HepG2 (cell line): ENCODE data around the gene TRA2B. TPM values are rescaled to one million over a fixed set of nuclear protein-coding genes. Genes with fewer than 3 reads are reported as not detected.

Source experiments
- ELF3 ChIP-seq: IDR thresholded peaks from 2 replicates; pipeline ENCODE4 v1.6.1; 2016; ENCODE audit warnings: missing genetic modification reagents, missing compliant biosample characterization
- PHF20 ChIP-seq: sonication (generic); formaldehyde crosslinking; IDR thresholded peaks from 2 replicates; pipeline ENCODE4 v1.5.0; 2020; ENCODE audit warnings: mild to moderate bottlenecking, missing genetic modification reagents
- PREB ChIP-seq: sonication (generic); formaldehyde crosslinking; IDR thresholded peaks from 2 replicates; pipeline ENCODE4 v1.4.0; 2020; ENCODE audit warnings: missing genetic modification reagents
- ZNF318 ChIP-seq: sonication (generic); formaldehyde crosslinking; IDR thresholded peaks from 2 replicates; pipeline ENCODE4 v1.4.0; 2020; ENCODE audit warnings: mild to moderate bottlenecking, missing genetic modification reagents
- polyA plus RNA-seq, 8 experiments: library from polyadenylated mRNA; depleted of rRNA in 3 of 8; stranded (reverse) in 7 of 8; unstranded in 1 of 8; fragments of >200 nt; fragmentation: Illumina TruSeq in 4 of 8; extraction: Trizol in 4 of 8; gene quantifications; 2 replicates each; pipeline versions ENCODE4 v1.2.1 to v1.2.3, GENCODE V29; 2011 to 2016; ENCODE audit warnings: low read depth in 4 of 8, missing spikeins in 1 of 8, mixed read lengths in 1 of 8; ENCODE audit not compliant: insufficient read depth in 1 of 8
- total RNA-seq, 5 experiments: library from RNA; depleted of rRNA; stranded (reverse); fragments of >200 nt; fragmentation: Illumina TruSeq; extraction: Trizol; gene quantifications; 2 replicates each; pipeline ENCODE4 v1.2.3, GENCODE V29; 2016; ENCODE audit warnings: low read depth in 1 of 5
- TF ChIP-seq, protein P1 (sequence below): IDR thresholded peaks from 2 replicates; pipeline ENCODE4 v1.6.1; 2016; ENCODE audit warnings: low read depth, missing genetic modification reagents, missing compliant biosample characterization
- TF ChIP-seq, protein P2 (sequence below): sonication (generic); formaldehyde crosslinking; IDR thresholded peaks from 2 replicates; pipeline ENCODE4 v1.4.0; 2020; ENCODE audit warnings: missing genetic modification reagents

TRA2B gene
- total and polyA plus RNA-seq, 2 of the 13 experiments (the other 11 are each of a cell fraction or from before 2014, with no cell fraction given) = 105 to 241 TPM

DNA sequence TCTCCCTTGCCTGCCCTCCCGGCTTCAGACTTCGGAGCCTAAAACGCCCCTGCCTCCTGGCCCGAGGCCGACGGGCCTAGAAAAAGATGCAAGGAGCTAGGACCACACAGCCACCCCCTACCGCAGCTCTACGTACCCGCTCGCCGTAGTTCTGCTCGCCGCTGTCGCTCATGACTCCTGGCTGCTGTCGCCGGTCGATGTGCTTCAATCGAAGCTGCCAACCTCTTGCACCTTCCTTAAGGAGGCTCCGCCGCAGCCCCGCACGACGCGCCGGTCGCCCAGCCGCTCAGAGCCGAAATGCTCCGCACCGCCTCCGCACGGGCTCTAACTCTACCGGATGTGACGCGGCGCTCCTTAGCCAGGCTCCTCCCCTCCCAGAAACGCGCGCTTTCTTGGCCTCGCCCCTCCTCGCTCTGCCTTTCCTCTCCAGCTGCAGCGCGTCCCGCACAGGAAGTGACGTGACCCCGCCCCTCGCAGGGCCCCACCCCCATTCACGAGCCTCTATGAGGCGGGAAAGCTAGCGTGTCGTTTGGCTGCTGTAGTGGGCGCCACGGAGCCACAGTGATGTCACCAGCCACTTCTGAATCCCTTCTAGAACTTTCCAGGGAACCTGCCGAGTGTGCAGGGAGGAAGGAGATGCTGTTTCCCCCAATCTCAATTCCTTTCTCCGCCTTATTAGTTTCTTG is at the start of gene TRA2B (continued):
- TF ChIP-seq, protein P1, sequence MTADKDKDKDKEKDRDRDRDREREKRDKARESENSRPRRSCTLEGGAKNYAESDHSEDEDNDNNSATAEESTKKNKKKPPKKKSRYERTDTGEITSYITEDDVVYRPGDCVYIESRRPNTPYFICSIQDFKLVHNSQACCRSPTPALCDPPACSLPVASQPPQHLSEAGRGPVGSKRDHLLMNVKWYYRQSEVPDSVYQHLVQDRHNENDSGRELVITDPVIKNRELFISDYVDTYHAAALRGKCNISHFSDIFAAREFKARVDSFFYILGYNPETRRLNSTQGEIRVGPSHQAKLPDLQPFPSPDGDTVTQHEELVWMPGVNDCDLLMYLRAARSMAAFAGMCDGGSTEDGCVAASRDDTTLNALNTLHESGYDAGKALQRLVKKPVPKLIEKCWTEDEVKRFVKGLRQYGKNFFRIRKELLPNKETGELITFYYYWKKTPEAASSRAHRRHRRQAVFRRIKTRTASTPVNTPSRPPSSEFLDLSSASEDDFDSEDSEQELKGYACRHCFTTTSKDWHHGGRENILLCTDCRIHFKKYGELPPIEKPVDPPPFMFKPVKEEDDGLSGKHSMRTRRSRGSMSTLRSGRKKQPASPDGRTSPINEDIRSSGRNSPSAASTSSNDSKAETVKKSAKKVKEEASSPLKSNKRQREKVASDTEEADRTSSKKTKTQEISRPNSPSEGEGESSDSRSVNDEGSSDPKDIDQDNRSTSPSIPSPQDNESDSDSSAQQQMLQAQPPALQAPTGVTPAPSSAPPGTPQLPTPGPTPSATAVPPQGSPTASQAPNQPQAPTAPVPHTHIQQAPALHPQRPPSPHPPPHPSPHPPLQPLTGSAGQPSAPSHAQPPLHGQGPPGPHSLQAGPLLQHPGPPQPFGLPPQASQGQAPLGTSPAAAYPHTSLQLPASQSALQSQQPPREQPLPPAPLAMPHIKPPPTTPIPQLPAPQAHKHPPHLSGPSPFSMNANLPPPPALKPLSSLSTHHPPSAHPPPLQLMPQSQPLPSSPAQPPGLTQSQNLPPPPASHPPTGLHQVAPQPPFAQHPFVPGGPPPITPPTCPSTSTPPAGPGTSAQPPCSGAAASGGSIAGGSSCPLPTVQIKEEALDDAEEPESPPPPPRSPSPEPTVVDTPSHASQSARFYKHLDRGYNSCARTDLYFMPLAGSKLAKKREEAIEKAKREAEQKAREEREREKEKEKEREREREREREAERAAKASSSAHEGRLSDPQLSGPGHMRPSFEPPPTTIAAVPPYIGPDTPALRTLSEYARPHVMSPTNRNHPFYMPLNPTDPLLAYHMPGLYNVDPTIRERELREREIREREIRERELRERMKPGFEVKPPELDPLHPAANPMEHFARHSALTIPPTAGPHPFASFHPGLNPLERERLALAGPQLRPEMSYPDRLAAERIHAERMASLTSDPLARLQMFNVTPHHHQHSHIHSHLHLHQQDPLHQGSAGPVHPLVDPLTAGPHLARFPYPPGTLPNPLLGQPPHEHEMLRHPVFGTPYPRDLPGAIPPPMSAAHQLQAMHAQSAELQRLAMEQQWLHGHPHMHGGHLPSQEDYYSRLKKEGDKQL (CRISPR knock-in tag) = no peak
- TF ChIP-seq PREB (peak; percentile 73; the same call in 1 of the 2 replicates), ZNF318 (no peak; the same call in 1 of the 2 replicates), ELF3 (CRISPR knock-in tag) (peak; percentile 73), PHF20 (peak; percentile 53; the same call in 1 of the 2 replicates)
- TF ChIP-seq, protein P2, sequence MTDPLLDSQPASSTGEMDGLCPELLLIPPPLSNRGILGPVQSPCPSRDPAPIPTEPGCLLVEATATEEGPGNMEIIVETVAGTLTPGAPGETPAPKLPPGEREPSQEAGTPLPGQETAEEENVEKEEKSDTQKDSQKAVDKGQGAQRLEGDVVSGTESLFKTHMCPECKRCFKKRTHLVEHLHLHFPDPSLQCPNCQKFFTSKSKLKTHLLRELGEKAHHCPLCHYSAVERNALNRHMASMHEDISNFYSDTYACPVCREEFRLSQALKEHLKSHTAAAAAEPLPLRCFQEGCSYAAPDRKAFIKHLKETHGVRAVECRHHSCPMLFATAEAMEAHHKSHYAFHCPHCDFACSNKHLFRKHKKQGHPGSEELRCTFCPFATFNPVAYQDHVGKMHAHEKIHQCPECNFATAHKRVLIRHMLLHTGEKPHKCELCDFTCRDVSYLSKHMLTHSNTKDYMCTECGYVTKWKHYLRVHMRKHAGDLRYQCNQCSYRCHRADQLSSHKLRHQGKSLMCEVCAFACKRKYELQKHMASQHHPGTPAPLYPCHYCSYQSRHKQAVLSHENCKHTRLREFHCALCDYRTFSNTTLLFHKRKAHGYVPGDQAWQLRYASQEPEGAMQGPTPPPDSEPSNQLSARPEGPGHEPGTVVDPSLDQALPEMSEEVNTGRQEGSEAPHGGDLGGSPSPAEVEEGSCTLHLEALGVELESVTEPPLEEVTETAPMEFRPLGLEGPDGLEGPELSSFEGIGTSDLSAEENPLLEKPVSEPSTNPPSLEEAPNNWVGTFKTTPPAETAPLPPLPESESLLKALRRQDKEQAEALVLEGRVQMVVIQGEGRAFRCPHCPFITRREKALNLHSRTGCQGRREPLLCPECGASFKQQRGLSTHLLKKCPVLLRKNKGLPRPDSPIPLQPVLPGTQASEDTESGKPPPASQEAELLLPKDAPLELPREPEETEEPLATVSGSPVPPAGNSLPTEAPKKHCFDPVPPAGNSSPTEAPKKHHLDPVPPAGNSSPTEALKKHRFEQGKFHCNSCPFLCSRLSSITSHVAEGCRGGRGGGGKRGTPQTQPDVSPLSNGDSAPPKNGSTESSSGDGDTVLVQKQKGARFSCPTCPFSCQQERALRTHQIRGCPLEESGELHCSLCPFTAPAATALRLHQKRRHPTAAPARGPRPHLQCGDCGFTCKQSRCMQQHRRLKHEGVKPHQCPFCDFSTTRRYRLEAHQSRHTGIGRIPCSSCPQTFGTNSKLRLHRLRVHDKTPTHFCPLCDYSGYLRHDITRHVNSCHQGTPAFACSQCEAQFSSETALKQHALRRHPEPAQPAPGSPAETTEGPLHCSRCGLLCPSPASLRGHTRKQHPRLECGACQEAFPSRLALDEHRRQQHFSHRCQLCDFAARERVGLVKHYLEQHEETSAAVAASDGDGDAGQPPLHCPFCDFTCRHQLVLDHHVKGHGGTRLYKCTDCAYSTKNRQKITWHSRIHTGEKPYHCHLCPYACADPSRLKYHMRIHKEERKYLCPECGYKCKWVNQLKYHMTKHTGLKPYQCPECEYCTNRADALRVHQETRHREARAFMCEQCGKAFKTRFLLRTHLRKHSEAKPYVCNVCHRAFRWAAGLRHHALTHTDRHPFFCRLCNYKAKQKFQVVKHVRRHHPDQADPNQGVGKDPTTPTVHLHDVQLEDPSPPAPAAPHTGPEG (CRISPR knock-in tag) = peak; percentile 88
